Stimulated activated CD8-positive, alpha-beta memory T cell treated with anti-CD3 and anti-CD28 coated beads, Interleukin-2, amount 100 ng/mL, for 1 hour (primary cell): ENCODE measurements around the gene ADRA2B.

ENCODE experiments used
- DNase-seq, 2 donors: peaks; one replicate each; pipeline ENCODE4 v3.0.0-alpha.2; 2020; ENCODE audit warnings: low read depth in 2 of 2

Gene ADRA2B

DNA sequence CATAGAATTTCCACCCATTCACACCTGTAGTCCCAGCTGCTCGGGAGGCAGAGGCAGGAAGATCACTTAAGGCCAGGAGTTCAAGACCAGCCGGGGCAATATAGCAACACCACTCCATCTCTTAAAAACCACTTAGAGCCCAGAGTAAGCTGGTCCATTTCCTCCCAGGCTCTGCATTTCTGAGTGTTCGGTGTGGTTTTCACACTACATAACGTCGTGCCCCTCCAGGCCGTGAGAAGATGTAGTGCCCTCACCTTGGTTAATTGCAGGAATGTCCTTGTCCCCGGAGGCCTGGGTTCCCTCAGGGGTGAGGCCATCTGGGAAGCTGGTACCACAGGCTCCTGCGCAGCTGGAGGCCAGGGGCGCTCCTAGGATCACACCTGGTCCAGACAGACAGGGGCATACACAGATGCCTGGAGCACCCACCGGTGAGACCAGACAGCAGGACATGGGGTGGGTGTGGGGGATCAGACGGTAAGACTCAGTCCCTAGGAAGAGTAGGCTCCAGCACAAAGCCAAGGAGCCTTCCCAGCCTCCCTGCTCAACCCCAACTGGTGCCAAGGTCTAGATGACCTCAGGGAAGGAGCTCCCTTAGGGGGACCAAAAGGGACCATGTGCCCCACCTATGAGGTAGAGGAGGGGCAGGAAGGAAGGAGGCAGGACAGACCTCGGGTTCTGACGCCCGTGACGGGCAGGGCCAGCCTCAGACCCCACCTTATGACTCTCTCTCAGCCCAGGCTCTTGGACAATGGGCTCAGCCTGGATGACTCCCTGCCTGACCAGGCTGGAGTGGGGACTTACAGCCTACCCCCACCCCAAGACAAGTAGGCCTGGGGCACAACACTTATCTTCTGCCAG, 21.2 kb upstream of the ADRA2B start:
- no peak for DNase-seq

DNA sequence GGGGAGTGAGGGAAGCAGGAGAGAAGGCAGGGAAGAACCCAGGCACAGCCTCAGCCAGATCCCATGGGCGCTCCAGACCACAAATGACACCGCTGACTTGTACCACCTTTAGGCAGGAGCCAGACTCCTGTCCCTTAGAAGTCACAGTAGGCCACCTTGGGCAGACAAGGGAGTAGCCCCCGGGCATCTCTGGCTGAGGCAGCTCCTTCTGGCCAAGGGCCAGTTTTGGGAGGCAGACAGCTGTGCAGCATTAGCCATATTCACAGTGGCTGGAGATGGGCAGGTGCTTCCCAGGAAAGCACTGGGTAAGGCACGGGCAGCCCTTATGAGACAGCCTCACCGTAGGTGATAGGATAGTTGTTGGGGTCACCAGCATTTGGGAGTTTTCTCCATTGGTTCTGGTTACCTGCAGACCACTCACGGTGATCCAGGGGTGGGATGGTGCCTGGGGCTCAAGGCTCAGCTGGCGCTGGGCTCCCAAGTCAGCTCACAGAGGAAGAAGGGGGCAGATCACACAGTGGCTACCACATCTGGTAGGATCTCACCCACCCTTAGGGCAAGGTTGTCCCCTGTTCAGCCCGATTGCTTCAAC, 19.9 kb upstream of the ADRA2B start:
- DNase-seq = no peak

DNA sequence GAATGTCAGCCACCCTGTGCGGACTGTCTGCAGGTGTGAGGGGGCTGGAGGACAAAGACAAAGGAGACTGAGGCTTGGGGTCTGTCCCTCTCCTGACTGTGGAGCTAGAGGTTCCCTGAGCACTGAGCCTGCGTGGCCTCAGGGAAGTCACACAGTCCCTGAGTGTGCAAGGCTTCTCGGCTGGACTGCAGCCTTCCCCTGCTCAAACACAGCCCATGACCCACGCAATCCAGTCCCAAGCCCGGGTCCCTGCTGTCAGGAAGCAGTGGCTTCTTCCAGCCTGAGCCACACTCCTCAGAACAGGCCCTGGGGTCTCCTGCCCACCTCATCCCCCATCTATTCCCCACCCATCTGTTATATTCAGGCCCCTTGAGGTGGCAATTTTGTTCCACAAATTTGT, 19.2 kb upstream of the ADRA2B start:
- no peak for DNase-seq

DNA sequence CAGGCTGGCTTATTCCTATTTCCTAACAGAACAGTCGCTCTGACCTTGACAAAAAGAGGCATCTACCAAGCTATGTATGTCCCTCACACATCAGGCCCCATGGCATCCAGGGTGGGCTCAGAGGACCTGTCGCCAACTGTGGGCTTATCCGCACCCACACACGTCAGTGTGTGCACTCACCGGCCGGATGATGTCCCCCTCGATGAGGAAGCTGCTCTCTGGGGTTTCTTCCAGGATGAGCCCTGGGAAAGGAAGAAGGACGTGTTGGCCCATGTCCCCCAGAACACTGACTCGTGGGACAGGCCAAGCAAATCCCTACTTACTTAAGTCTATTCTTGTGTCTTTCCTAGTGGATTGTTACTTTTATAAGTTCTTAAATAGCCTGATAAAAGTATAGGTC, 18.8 kb upstream of the ADRA2B start:
- DNase-seq = no peak

DNA sequence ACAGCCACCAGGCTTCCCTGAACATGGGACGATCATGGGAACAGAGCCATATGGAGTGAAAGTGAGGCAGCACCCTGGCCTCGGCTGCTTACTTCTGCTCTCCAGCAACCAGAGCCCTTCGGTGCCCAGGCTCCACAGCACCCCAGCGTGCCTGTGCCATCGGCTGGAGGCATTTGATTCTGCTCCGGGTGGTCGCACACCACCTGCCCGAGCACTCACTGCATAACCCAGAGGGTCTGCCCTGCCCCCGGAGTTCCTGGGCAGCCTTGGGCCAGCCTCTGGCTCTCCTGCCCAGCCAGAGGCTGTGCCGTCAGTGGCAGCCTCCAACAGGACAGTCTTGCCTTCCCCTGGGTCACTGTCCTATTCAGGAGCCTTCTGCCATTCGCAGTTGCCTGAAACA, 18.1 kb upstream of the ADRA2B start:
- DNase-seq = no peak

DNA sequence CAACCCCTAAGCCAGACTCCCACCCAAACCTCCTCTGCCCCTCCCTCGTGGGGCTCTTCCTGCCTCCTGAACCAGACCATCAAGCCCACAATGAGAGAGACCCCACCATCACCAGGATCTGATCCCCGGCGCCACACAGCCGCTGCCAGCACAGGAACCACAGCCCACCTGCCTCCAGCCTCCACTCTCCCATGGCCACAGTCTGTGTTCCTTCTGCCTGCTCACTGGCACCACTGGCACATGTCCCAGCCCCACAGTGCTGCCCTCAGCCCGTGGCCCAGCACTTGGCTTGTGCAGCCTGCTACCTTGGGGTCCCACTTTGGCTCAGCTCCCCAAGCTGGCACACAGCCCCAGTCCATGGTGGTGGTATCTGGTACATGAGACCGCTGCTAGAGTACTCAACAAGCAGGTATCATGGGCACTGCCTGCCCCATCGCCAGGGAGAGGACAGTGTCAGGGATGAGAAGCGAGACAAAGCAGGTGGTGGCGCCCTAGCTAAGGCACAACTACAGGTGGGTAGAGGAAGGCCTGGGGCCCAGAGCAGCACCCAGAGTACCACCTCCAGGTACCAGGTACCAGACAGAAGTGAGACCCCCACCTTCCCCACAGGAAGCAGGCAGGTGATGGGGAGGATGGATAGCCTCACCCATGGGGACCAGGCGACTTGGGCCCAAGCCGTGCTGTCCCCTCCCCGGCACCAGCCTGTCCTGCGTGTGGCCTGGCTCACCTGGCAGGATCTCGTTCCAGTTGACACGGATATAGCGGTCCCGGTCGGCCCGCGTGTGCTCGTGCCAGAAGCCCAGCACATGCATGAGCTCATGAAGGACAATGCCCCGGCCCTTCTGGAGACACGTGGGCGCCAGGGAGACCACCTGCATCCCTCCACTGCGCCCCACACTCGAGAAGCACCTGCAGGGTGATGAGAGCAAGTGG, 15.7 kb upstream of the ADRA2B start:
- DNase-seq = no peak

DNA sequence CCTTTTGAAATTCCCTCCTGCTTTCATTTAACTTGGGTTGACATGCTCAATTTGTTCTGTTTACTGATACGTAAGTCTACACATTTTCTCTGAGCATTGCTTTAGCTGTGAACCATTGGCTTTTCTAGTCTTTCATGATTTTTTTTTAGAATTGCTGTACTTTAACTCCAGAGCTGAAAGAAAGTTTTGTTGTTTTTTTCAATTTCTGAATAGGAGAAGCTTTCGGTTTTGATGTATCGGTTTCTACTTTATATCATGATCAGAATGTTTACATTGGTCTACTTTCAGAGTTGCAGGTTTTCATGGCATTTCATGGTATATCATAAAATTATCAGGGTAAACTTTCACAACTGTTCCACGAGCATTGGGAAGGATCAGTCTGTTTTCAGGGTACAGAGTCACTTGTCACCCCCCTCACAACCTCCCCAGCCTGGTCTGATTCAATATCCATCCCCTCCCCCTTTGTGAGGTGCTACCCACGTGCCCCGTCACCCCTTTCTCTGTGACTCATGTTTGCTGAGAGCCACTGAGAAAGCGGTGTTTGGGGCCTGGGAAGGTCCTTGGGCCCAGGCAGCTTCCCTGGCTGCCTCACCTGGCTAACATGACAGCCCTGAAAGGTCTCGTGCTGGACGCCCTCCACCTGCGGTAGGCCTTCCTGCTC, 14.9 kb upstream of the ADRA2B start:
- no peak for DNase-seq

DNA sequence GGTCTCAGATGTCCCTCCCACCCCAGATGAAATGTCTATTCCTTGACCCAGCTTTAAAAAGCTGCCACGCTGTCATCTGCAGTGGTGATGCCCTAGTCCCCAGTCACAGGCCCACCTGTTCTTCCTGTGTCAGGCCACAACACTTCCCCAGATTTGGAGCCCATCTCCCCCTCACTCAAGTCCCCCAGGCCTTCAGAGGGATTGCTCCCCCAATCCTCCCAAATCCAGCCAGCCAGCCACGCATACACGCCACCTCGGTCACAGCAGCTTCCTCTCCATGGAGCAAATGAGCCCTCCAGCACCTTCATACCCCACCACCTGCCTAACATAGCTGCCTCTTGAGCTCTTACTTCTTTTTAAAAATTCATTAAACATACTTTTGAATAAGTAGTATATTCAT, 14.1 kb upstream of the ADRA2B start:
- DNase-seq = no peak

DNA sequence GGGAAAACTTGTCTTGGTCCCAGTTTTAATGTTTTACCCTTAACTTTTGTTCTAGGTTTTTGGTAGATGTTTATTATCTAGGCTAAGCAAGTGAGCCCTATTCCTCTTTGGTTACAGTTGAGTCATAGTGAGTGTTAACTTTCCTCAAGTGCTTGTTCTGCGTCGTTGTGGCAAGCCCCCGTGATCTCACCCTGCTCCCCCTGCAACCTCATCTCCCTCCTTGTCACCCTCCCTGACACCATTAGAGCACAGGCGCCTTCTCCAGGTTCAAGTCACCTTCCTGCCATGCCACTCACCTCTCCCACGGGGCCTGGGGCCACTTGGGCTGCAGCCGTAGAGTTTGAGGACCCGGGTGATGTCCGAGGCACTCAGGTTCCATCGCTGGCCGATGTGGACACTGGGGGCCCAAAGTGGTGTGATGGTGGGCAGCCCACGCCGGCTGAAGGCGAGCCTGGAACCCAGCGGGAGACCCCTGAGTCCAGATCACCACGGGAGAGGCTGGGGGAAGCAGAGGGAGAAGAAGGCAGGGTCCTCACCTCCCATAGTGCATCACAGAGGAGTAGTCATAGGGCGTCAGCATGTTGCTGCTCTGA, 13.3 kb upstream of the ADRA2B start:
- DNase-seq = no peak

DNA sequence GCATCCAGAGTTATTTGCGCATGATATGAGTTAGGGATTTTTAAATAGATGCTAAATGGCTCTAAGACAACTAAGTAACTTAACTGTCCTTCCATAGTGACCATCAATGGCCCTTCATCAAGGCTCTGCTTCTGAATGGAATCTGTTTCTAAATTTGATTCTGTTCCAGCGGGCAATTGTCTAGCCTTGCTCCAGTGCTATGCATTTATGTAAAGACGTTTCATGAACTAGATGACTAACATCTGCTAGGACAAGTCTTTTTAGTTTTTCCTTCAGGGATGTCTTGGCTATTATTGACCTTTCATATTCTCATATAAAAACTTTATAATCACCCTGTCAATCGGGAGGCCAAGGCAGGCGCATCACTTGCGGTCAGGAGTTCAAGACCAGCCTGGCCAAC, 12.1 kb upstream of the ADRA2B start:
- no peak for DNase-seq

DNA sequence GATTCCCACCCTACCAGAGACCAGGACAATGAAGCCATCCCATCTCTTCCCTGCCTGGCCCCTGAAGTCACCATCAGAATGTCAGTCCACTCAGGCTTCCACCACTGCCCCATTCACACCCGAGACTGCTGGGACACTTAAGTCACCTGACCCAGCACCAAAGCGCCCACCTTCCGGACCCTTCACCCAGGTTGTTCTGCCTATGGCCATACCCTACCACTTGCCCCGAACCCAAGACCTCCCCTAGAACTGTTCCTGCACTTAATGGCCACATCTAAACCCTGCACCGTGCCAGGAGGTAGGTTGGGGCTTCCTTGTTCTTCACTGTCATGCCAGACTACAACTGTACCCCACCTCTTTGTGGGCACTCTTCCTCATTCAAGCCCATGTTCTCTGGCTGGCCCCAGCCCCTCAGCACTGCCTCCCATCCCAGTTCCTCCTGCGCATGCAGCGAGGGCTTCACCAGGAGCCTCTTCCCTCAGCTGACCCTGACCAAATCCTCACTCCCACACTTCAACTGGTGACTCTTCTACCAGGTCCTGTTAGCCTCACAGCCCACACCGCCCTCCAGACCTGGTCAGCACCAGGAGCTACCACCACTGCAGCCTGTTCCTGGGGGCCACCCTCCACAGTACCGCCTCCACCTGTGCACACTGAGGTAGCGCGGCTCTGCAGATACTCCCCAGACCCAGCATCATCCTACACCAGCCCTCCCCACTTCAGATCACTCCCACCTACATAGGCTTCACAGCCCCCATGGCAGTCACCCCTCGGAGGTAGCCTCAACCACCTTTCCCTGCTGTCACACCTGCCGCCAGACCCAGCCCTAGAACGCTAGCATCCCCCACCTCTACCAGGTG, 8.3 kb upstream of the ADRA2B start:
- DNase-seq = no peak

DNA sequence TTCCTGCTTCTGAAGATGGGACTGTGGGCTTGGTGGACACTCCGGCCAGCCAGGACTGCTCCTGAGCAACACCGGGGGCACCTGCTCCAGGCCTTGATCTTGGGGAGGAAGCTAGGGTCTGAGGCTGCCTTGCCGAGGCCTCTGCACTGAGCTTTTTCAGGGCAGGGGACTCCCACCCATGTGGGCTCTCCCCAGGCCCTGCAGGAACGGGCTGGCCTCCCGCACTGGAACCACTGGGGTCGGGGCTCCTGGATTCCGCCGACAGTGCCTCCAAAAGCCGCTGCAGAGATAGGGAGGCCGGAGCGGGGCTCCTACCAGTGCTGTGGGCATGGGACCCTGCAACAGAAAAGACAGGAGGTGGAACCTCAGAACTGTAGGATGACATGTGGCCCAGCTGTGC, 7.6 kb upstream of the ADRA2B start:
- DNase-seq = no peak

DNA sequence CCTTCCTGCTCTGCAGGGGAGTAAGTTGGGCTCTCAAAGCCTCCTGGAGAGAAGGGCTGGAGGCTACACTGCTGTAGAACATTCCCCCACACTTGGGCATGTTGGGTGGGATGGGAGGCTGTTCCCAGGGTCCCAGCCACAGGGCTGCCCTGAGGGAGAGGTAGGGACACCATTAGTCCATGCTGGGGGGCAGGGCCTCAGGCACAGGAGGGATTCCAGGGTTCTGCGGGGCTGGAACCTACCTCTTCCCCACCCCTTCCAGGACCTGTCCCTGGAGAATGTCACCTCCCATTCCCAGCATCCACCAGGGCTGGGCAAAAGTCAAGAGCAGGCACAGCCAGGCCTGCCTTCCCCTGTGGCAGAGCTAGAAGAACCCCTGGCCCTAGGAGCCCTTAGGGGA, 6.9 kb upstream of the ADRA2B start:
- DNase-seq = no peak

DNA sequence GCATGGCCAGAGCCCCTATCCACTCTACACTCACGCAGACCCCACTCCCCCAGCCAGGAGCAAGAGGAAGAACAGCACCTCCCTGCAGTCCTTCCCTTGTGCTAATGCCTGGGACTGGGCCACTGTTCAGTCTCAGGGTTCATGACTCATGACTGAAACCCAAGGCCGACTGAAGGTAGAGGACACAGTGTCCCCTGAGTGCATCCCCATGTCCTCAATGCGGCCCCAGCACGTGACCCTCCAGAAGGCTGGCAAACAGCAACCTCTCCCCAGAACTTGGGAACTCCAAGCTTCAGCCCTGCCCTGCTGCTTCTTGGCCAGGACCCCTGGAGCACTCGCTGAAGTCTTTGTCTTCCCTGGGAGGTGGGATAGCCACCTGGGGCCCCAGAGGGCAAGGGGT, 6.0 kb upstream of the ADRA2B start:
- DNase-seq = no peak

DNA sequence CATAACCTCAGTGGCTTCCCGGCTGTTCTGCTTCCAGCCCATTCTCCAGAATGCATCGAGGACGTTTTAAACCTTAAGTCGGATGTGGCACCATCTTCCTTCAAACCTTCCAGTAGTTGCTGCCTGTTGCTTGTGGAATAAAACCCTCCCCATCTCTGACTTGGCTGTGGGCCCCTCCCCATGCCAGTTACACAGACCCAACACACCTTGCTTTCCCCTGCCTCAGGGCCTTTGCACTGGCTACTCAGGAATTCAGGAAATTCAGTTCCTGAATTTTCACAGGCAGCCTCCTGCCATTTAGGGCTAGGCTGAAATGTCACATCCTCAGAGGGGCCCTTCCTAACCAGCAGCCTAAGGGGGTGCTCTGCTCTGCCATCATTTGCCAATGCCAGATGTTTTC, 5.0 kb upstream of the ADRA2B start:
- DNase-seq = no peak

DNA sequence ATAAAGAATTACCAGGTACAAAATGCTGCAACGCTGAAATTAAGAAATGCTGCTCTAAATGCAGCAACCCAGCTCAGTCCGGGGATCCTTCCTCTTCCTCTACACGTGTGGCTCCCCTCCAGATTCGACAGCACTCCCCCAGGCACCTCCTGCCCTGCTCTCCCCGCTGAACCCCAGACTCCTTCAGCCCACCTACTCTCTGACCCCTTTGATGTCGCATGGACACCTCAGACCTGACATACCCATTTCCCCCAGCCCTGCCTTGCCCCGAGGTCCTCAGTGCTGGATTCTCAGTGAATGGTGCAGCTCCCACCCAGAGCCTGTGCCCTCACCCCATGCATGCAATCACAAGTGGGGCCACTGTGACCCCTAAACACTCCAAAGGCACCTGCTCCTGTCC, 4.6 kb upstream of the ADRA2B start:
- DNase-seq = no peak

DNA sequence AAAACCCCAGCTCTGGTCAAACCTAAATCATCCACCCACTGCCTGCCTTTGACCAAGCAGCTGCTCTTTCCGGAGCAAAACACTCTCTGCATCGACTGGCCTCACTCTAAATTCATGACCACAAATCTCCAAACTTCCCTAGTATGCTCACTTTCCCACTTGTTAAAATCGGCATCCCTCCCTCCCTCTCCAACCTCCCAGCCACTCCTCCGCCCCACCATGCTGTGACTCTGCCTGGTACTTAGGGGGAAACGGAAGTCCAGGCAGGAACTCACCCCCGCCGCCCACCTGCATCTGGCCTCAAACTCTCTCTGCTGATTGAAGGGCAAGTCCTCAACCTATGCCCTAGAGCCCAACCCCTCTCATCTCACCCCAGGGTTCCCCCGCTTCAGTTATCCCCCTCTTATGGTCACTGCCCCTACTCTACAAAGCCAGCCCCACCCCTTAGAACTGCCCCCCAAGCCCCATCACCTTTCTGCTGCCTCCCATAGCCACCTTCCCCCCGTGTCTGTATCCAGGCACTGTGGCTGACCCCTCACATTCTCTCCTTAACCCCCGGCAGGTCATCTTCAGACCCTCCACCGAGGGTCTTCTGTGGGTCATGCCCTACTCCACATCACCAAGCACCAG, 3.8 kb upstream of the ADRA2B start:
- no peak for DNase-seq

DNA sequence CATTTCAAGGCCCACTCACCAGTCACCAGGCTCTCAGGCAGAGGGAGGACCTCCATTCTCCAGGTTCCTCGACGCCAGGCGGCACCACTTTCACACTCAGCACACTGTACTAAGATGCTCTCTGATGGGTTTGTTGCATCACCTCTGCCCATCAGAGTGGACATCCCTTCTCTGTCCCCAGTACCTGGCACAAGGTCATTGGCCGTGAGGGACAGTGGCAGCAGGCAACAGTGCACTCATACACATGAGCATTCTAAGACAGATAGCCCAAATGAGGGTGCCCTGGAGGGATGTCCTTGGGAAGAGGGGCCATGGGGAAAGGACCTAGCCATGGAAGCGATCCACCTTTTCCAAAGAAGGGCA, 3.0 kb upstream of the ADRA2B start:
- no peak for DNase-seq

DNA sequence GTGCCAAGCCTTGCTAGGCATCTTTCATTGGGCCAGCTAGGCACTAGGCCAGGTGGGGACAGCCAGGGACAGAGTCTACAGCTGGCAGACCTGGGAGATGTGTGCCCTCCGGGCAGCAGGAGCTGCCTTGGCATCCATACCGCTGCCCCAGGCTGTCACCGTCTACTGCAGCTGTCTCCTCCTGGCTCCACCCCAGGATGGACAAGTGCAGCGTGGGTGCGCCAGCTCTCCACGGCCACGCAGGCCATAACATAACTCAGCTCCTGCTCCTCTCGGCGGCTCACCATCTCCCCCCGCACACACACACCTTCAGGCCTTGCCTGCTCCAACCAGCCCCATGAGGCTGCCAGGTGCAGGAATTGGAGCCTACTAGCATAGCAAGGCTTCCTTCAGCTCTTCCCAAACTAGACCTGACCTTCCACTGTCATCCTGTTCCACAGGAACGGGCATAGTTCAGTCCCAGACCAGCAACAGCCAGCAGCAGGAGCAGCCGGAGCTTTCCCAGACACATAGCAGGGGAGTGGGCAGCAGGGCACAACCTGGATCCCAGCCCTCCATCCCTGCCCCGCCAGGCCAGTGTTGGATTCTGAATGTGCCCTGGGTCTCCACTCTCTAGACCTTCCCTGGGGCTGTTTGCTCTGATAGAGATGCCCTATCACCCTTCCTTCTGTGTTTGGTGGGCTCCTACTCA, 2.5 kb upstream of the ADRA2B start:
- no peak for DNase-seq
